WTC11 (cell line): ENCODE measurements around the gene TNNI2.

Experiments used
- FOXP1 ChIP-seq: sonication (generic); formaldehyde crosslinking; IDR thresholded peaks from 2 replicates; pipeline ENCODE4 v1.8.0; 2022; ENCODE audit warnings: missing genetic modification reagents, mild to moderate bottlenecking, moderate library complexity, borderline replicate concordance
- IRF2 ChIP-seq: sonication (generic); formaldehyde crosslinking; IDR thresholded peaks from 2 replicates; pipeline ENCODE4 v1.8.0; 2022; ENCODE audit warnings: low read depth, missing genetic modification reagents, borderline replicate concordance
- TF ChIP-seq, protein P1 (sequence below): sonication (generic); formaldehyde crosslinking; IDR thresholded peaks from 2 replicates; pipeline ENCODE4 v1.8.1; 2023; ENCODE audit warnings: mild to moderate bottlenecking, missing genetic modification reagents, moderate library complexity
- TF ChIP-seq, protein P2 (sequence below): fragments of 200-600 bp; IDR thresholded peaks from 2 replicates; pipeline ENCODE4 v1.8.0; 2022; ENCODE audit warnings: antibody characterized with exemption

DNA sequence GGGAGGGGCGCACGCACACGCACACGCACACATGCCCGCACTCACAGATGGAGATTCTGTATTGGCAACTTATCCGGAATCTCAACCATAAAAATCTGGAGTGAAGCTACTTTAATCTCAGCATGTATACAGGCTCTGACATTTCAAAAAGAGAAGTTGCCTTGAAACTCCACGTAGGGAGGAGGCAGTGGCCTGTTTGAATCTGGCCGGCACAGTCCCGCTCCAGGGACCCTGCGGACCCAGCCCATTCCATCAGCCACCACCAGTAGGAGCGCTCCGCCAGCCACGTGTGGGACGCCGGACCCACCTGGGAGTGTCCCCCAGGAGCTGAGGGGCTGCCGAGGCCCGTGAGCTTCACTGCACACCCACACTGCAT lies 5.9 kb upstream of the TNNI2 start:
- TF ChIP-seq, protein P1, sequence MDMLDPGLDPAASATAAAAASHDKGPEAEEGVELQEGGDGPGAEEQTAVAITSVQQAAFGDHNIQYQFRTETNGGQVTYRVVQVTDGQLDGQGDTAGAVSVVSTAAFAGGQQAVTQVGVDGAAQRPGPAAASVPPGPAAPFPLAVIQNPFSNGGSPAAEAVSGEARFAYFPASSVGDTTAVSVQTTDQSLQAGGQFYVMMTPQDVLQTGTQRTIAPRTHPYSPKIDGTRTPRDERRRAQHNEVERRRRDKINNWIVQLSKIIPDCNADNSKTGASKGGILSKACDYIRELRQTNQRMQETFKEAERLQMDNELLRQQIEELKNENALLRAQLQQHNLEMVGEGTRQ (CRISPR knock-in tag) = no peak
- TF ChIP-seq FOXP1 (CRISPR knock-in tag) (no peak), IRF2 (CRISPR knock-in tag) (no peak)
- TF ChIP-seq, protein P2, sequence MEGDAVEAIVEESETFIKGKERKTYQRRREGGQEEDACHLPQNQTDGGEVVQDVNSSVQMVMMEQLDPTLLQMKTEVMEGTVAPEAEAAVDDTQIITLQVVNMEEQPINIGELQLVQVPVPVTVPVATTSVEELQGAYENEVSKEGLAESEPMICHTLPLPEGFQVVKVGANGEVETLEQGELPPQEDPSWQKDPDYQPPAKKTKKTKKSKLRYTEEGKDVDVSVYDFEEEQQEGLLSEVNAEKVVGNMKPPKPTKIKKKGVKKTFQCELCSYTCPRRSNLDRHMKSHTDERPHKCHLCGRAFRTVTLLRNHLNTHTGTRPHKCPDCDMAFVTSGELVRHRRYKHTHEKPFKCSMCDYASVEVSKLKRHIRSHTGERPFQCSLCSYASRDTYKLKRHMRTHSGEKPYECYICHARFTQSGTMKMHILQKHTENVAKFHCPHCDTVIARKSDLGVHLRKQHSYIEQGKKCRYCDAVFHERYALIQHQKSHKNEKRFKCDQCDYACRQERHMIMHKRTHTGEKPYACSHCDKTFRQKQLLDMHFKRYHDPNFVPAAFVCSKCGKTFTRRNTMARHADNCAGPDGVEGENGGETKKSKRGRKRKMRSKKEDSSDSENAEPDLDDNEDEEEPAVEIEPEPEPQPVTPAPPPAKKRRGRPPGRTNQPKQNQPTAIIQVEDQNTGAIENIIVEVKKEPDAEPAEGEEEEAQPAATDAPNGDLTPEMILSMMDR = no peak
